K562 (cell line): ENCODE measurements around the gene RIMS3. TPM values are rescaled to one million over a fixed set of nuclear protein-coding genes. Genes with fewer than 3 reads are reported as not detected.
A peak's percentile ranks its signal among the peaks of the same experiment; 100 is the strongest.

Experiments used
- ARNT ChIP-seq, 2 experiments: fragments of 450-650 bp; IDR thresholded peaks; 2 replicates each; pipeline ENCODE4 v1.6.1; 2016; ENCODE audit warnings: mild to moderate bottlenecking in 1 of 2
- BCOR ChIP-seq: fragments of 450-650 bp; IDR thresholded peaks from 2 replicates; pipeline ENCODE4 v1.6.1; 2016
- BRF1 ChIP-seq: IDR thresholded peaks from 3 replicates; pipeline ENCODE4 v1.6.1; 2011; ENCODE audit warnings: borderline replicate concordance, mild to moderate bottlenecking; ENCODE audit not compliant: insufficient read length; ENCODE audit errors: extremely low read depth
- CAMTA2 ChIP-seq: fragments of 250-450 bp; sonication (Bioruptor Pico); conservative IDR thresholded peaks from 2 replicates; pipeline ENCODE4 v1.5.1; 2022
- CBFA2T3 ChIP-seq: fragments of 450-650 bp; IDR thresholded peaks from 2 replicates; pipeline ENCODE4 v1.6.1; 2017
- DMBX1 ChIP-seq: fragments of 250-450 bp; sonication (Bioruptor Pico); IDR thresholded peaks from 2 replicates; pipeline ENCODE4 v1.8.0; 2022; ENCODE audit warnings: inconsistent platforms, mild to moderate bottlenecking, moderate library complexity, borderline replicate concordance
- FOXJ2 ChIP-seq: fragments of 200-800 bp; sonication (Bioruptor generic); IDR thresholded peaks from 2 replicates; pipeline ENCODE4 v1.6.1; 2016; ENCODE audit warnings: missing genetic modification characterization, missing compliant biosample characterization
- MCM5 ChIP-seq: fragments of 450-650 bp; IDR thresholded peaks from 2 replicates; pipeline ENCODE4 v1.6.1; 2016; ENCODE audit warnings: low read depth
- MXI1 ChIP-seq: IDR thresholded peaks from 2 replicates; pipeline ENCODE4 v1.6.1; 2011; ENCODE audit warnings: low read depth, mild to moderate bottlenecking, improper control_type of control experiment, low read length
- PHB ChIP-seq: fragments of 250-450 bp; sonication (Bioruptor Pico); IDR thresholded peaks from 2 replicates; pipeline ENCODE4 v1.5.0; 2021
- RBBP5 ChIP-seq: fragments of 200-600 bp; sonication (generic); IDR thresholded peaks from 2 replicates; pipeline ENCODE4 v1.6.1; 2012; ENCODE audit warnings: borderline replicate concordance, mild to moderate bottlenecking, low read length, control low read depth, inconsistent platforms; ENCODE audit not compliant: insufficient read depth, poor library complexity, severe bottlenecking
- SMAD3 ChIP-seq: fragments of 450-650 bp; formaldehyde crosslinking; conservative IDR thresholded peaks from 2 replicates; pipeline ENCODE4 v1.4.0; 2020; ENCODE audit warnings: mild to moderate bottlenecking
- SUPT5H ChIP-seq: fragments of 450-650 bp; IDR thresholded peaks from 2 replicates; pipeline ENCODE4 v1.6.1; 2016
- TAF7 ChIP-seq: fragments of 450-650 bp; IDR thresholded peaks from 2 replicates; pipeline ENCODE4 v1.6.1; 2016; ENCODE audit warnings: missing genetic modification characterization, missing compliant biosample characterization
- WHSC1 ChIP-seq: IDR thresholded peaks from one replicate; pipeline ENCODE4 v1.6.1; 2012; ENCODE audit warnings: low read length, control low read depth, inconsistent platforms
- ZBTB1 ChIP-seq: sonication (generic); formaldehyde crosslinking; IDR thresholded peaks from 2 replicates; pipeline ENCODE4 v1.8.1; 2023; ENCODE audit warnings: missing genetic modification reagents, low read depth, mild to moderate bottlenecking, borderline replicate concordance
- ZNF232 ChIP-seq: sonication (generic); formaldehyde crosslinking; IDR thresholded peaks from 2 replicates; pipeline ENCODE4 v1.8.0; 2022; ENCODE audit warnings: mild to moderate bottlenecking, missing genetic modification reagents
- ZNF311 ChIP-seq: fragments of 250-450 bp; sonication (Bioruptor Pico); IDR thresholded peaks from 2 replicates; pipeline ENCODE4 v1.4.0; 2020; ENCODE audit warnings: mild to moderate bottlenecking, moderate library complexity
- ZNF431 ChIP-seq: sonication (generic); formaldehyde crosslinking; IDR thresholded peaks from 2 replicates; pipeline ENCODE4 v1.8.0; 2022; ENCODE audit warnings: mild to moderate bottlenecking, missing genetic modification reagents
- ZNF76 ChIP-seq: fragments of 250-450 bp; sonication (Bioruptor Pico); IDR thresholded peaks from 2 replicates; pipeline ENCODE4 v1.4.0; 2020; ENCODE audit warnings: mild to moderate bottlenecking, moderate library complexity, borderline replicate concordance
- polyA plus RNA-seq, 8 experiments: library from polyadenylated mRNA; depleted of rRNA in 4 of 8; stranded (reverse) in 5 of 8; unstranded in 3 of 8; fragments of >200 nt; fragmentation: Nextera tagmentation in 2 of 8; fragmentation: Illumina TruSeq in 1 of 8; extraction: Ambion mirVana in 2 of 8; extraction: Trizol in 1 of 8; gene quantifications; 2 replicates each; pipeline versions ENCODE4 v1.2.1 to v1.2.3, GENCODE V29; 2011 to 2014; ENCODE audit warnings: inconsistent platforms in 1 of 8, missing spikeins in 1 of 8
- total RNA-seq, 7 experiments: library from RNA; depleted of rRNA in 6 of 7; stranded (reverse); fragments of >200 nt in 6 of 7; fragmentation: Illumina TruSeq in 2 of 7; extraction: Trizol in 2 of 7; gene quantifications; 2 replicates each; pipeline versions ENCODE4 v1.2.1 to v1.2.3, GENCODE V29; 2011 to 2021; ENCODE audit warnings: low replicate concordance in 1 of 7
- TF ChIP-seq, protein P1 (sequence below): fragments of 250-450 bp; sonication (Bioruptor Pico); IDR thresholded peaks from 2 replicates; pipeline ENCODE4 v1.4.0; 2020
- TF ChIP-seq, protein P2 (sequence below): fragments of 250-450 bp; sonication (Bioruptor Pico); IDR thresholded peaks from 2 replicates; pipeline ENCODE4 v1.5.0; 2021
- TF ChIP-seq, protein P3 (sequence below): IDR thresholded peaks from 2 replicates; pipeline ENCODE4 v1.6.1; 2011; ENCODE audit not compliant: insufficient read length; ENCODE audit errors: extremely low read depth

RIMS3 gene
- total and polyA plus RNA-seq, 9 of the 15 experiments (the other 6 are each of a cell fraction or from before 2014, with no cell fraction given) = 0.06 to 1.2 (median 0.59) TPM

DNA sequence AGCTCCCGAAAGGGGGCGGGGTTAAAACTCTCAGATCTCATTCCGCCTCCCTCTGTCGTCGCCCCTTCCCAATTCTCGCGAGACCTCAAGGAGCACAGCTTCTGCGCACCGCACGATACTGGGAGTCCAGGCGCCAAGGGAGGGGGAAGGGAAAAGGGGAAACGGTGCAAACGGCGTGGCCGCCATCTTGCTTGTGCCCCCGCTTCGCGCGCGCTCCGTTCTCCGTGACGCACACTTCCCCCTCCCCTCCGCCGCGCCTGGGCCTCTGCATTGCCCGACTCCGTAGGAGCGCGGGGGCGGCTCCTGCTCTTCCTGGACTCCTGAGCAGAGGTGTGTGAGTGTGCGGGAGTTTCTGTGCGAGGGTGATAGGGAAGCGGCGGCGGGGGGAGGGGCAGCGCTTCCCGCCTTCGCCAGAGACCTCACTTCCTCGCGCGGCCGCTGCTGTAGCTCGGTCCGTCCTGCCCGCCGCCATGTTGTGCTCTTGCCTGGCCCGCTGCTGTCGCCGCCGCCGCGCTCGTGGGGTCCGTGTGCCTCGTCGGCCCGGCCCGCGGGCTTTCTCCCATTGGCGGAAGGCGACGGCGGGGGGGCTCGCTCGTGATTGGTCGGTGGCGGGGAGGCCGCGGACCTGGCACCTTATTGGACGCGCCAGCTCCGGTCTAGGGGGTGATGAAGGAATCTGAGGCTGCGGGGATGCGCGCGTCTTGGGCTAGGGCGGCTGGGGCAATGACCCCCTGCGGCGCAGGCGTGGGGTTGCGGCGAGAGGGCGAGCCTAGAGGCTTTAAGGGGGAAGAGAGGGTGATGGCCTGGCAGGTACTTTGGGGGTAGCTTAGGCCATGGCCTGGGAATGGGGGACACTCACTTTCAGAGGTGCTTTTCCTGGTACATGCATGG is 26.3 kb upstream of the RIMS3 start, which contains the start of gene NFYC (continued):
- peak in 1 of 2 experiments; percentile 16; a peak in 1 of 4 replicates for TF ChIP-seq ARNT (IDR thresholded peaks at IDR 0.05)
- TF ChIP-seq, protein P1, sequence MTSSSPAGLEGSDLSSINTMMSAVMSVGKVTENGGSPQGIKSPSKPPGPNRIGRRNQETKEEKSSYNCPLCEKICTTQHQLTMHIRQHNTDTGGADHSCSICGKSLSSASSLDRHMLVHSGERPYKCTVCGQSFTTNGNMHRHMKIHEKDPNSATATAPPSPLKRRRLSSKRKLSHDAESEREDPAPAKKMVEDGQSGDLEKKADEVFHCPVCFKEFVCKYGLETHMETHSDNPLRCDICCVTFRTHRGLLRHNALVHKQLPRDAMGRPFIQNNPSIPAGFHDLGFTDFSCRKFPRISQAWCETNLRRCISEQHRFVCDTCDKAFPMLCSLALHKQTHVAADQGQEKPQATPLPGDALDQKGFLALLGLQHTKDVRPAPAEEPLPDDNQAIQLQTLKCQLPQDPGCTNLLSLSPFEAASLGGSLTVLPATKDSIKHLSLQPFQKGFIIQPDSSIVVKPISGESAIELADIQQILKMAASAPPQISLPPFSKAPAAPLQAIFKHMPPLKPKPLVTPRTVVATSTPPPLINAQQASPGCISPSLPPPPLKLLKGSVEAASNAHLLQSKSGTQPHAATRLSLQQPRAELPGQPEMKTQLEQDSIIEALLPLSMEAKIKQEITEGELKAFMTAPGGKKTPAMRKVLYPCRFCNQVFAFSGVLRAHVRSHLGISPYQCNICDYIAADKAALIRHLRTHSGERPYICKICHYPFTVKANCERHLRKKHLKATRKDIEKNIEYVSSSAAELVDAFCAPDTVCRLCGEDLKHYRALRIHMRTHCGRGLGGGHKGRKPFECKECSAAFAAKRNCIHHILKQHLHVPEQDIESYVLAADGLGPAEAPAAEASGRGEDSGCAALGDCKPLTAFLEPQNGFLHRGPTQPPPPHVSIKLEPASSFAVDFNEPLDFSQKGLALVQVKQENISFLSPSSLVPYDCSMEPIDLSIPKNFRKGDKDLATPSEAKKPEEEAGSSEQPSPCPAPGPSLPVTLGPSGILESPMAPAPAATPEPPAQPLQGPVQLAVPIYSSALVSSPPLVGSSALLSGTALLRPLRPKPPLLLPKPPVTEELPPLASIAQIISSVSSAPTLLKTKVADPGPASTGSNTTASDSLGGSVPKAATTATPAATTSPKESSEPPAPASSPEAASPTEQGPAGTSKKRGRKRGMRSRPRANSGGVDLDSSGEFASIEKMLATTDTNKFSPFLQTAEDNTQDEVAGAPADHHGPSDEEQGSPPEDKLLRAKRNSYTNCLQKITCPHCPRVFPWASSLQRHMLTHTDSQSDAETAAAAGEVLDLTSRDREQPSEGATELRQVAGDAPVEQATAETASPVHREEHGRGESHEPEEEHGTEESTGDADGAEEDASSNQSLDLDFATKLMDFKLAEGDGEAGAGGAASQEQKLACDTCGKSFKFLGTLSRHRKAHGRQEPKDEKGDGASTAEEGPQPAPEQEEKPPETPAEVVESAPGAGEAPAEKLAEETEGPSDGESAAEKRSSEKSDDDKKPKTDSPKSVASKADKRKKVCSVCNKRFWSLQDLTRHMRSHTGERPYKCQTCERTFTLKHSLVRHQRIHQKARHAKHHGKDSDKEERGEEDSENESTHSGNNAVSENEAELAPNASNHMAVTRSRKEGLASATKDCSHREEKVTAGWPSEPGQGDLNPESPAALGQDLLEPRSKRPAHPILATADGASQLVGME (CRISPR knock-in tag) = peak; percentile 95
- peak; percentile 97 for TF ChIP-seq TAF7
- TF ChIP-seq DMBX1 (CRISPR knock-in tag) = peak; percentile 80
- TF ChIP-seq SMAD3 (CRISPR knock-in tag) = peak; percentile 85
- peak; percentile 75 for TF ChIP-seq ZNF431 (CRISPR knock-in tag)
- no peak for TF ChIP-seq FOXJ2 (tag)
- peak; percentile 93; the same call in 1 of the 2 replicates for TF ChIP-seq CAMTA2 (CRISPR knock-in tag)
- no peak for TF ChIP-seq ZNF311 (CRISPR knock-in tag)
- TF ChIP-seq, protein P2, sequence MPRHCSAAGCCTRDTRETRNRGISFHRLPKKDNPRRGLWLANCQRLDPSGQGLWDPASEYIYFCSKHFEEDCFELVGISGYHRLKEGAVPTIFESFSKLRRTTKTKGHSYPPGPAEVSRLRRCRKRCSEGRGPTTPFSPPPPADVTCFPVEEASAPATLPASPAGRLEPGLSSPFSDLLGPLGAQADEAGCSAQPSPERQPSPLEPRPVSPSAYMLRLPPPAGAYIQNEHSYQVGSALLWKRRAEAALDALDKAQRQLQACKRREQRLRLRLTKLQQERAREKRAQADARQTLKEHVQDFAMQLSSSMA (CRISPR knock-in tag) = peak; percentile 91
- 0 out of 2 replicates have a peak, but pooled peaks have one; percentile 19 for TF ChIP-seq ZNF232
- TF ChIP-seq MCM5 = no peak
- no peak for TF ChIP-seq BRF1
- TF ChIP-seq CBFA2T3 = peak; percentile 77
- peak; percentile 94 for TF ChIP-seq RBBP5
- peak; percentile 93 for TF ChIP-seq PHB (CRISPR knock-in tag)
- TF ChIP-seq WHSC1 = no peak
- TF ChIP-seq, protein P3, sequence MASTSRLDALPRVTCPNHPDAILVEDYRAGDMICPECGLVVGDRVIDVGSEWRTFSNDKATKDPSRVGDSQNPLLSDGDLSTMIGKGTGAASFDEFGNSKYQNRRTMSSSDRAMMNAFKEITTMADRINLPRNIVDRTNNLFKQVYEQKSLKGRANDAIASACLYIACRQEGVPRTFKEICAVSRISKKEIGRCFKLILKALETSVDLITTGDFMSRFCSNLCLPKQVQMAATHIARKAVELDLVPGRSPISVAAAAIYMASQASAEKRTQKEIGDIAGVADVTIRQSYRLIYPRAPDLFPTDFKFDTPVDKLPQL = no peak
- TF ChIP-seq SUPT5H = peak; percentile 99
- TF ChIP-seq ZBTB1 (CRISPR knock-in tag) = peak; percentile 92; the same call in 1 of the 2 replicates
- TF ChIP-seq MXI1 = peak; percentile 37; the same call in 1 of the 2 replicates
- TF ChIP-seq BCOR = peak; percentile 49
- TF ChIP-seq ZNF76 = 0 out of 2 replicates have a peak, but pooled peaks have one; percentile 88
